ENCODE results near the gene SUMO3. TPM values are rescaled to one million over a fixed set of nuclear protein-coding genes. Genes with fewer than 3 reads are reported as not detected.

SUMO3 gene
- total and polyA plus RNA-seq, 2 donors (not counting 3 experiments of a cell fraction or from before 2014, with no cell fraction given) = 102 to 123 TPM

- H3K36me3 ChIP-seq (ENCODE audit: control insufficient read depth in 2 of 2, extremely low read depth in 1 of 2, insufficient read depth in 2 of 2, low read length in 2 of 2) = no peaks in the 10 kb centered on the region
- no peaks in the 10 kb centered on the region for H3K9me3 ChIP-seq (replicated peaks; ENCODE audit: control insufficient read depth, insufficient read depth, low read length)
- BruUV-seq (replicated peaks) = no TSS peak
- no peak overlapping the region for H2AFZ ChIP-seq (ENCODE audit: low read depth, low read length)
- no peaks in the 10 kb centered on the region for H4K20me1 ChIP-seq (replicated peaks; ENCODE audit: control insufficient read depth, extremely low read depth, insufficient read depth, low read length)
- ChIA-PET CTCF (no interaction called here), POLR2A (no interaction called here)
- no peak overlapping the region for H3K4me2 ChIP-seq (ENCODE audit: insufficient read depth, low read length)
- TF ChIP-seq POLR2AphosphoS5 (IDR thresholded peaks at IDR 0.05; ENCODE audit: insufficient read depth, low read depth, low read length) (no peak), POLR2A (IDR thresholded peaks at IDR 0.05; ENCODE audit: low read depth, low read length) (no peak), CTCF (IDR thresholded peaks at IDR 0.05; ENCODE audit: extremely low read depth in 1 of 2, insufficient read depth in 1 of 2, low read depth in 1 of 2, low read length in 2 of 2) (no peak), EZH2 (IDR thresholded peaks at IDR 0.05; ENCODE audit: borderline replicate concordance, low read depth, low read length, severe bottlenecking) (no peak), JUN (IDR thresholded peaks at IDR 0.05; ENCODE audit: borderline replicate concordance, insufficient read depth, insufficient read length, low read depth) (no peak), GATA2 (IDR thresholded peaks at IDR 0.05; ENCODE audit: insufficient read depth, insufficient read length, low read depth, low read length) (no peak), MYC (IDR thresholded peaks at IDR 0.05; ENCODE audit: low read depth, low read length) (no peak), MAX (IDR thresholded peaks at IDR 0.05; ENCODE audit: insufficient read depth, insufficient read length) (no peak)
- no peak overlapping the region for H3K27ac ChIP-seq (ENCODE audit: insufficient read depth, low read depth, low read length)
- H3K9me1 ChIP-seq (replicated peaks; ENCODE audit: control insufficient read depth, extremely low read depth, insufficient read depth, low read length) = no peaks in the 10 kb centered on the region
- dilution Hi-C loops (cut with MboI; ENCODE audit: extremely low pct_ligation_motif_present, low sequenced_read_pairs) (no loop called here), intact Hi-C loops (cut with micrococcal nuclease) (no loop called here)
- no peak overlapping the region for H3K4me3 ChIP-seq (replicated peaks in 1 of 3; ENCODE audit: insufficient read depth in 1 of 3, low read depth in 1 of 3, low read length in 3 of 3)
- no peak for FAIRE-seq
- peaks cover 18% of the 10 kb centered on the region for H3K4me1 ChIP-seq (ENCODE audit: control insufficient read depth, extremely low read depth, insufficient read depth, low read length)
- DNase-seq (ENCODE audit: low read depth, low spot score) = no peak
- no peaks in the 10 kb centered on the region for H3K79me2 ChIP-seq (ENCODE audit: control insufficient read depth, insufficient read depth, low read length)
- H3K27me3 ChIP-seq (ENCODE audit: control insufficient read depth in 2 of 2, insufficient read depth in 2 of 2, low read length in 2 of 2) = no peaks in the 10 kb centered on the region
- no peak overlapping the region for H3K9ac ChIP-seq (replicated peaks; ENCODE audit: extremely low read depth, insufficient read depth, low read length)
These were observed 58.9 kb downstream of the SUMO3 start for GRCh38 chr21:44758781-44759627.

Measured in endothelial cell of umbilical vein (primary cell).